A673 (cell line): ENCODE results near the gene ZNF136.

Experiments used
- EZH2 ChIP-seq: fragments of 200-600 bp; sonication (generic); IDR thresholded peaks from 2 replicates; pipeline ENCODE4 v1.6.1; 2017; ENCODE audit warnings: borderline replicate concordance, low read depth, mild to moderate bottlenecking, mixed read lengths, antibody characterized with exemption, low read length; ENCODE audit not compliant: poor library complexity, severe bottlenecking
- TF ChIP-seq, protein P1 (sequence below): fragments of 300-800, 200-600 bp; sonication (generic); conservative IDR thresholded peaks from 2 replicates; pipeline ENCODE4 v1.5.1; 2017; ENCODE audit warnings: low read depth, mild to moderate bottlenecking, antibody characterized with exemption, low read length, moderate library complexity, mixed read lengths

- TF ChIP-seq, protein P1, sequence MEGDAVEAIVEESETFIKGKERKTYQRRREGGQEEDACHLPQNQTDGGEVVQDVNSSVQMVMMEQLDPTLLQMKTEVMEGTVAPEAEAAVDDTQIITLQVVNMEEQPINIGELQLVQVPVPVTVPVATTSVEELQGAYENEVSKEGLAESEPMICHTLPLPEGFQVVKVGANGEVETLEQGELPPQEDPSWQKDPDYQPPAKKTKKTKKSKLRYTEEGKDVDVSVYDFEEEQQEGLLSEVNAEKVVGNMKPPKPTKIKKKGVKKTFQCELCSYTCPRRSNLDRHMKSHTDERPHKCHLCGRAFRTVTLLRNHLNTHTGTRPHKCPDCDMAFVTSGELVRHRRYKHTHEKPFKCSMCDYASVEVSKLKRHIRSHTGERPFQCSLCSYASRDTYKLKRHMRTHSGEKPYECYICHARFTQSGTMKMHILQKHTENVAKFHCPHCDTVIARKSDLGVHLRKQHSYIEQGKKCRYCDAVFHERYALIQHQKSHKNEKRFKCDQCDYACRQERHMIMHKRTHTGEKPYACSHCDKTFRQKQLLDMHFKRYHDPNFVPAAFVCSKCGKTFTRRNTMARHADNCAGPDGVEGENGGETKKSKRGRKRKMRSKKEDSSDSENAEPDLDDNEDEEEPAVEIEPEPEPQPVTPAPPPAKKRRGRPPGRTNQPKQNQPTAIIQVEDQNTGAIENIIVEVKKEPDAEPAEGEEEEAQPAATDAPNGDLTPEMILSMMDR = no peak
- no peak for TF ChIP-seq EZH2
Measured at GRCh38 chr19:12187625-12188024, 24.7 kb downstream of the ZNF136 start.
